Cardiac fibroblast (primary cell): ENCODE results near the gene CTBS.

Source experiments
- DNase-seq, 2 donors: peaks; one replicate each; pipeline versions ENCODE4 v3.0.0 to v3.0.0-alpha.2; 2010; ENCODE audit warnings: low read depth in 2 of 2
- H3K4me3 ChIP-seq, 2 donors: replicated peaks in 1 of 2; 1 replicate in 1 of 2; 2 replicates in 1 of 2; pipeline ENCODE4 v1.5.1; 2011; ENCODE audit warnings: low read depth in 2 of 2, low read length in 2 of 2, mild to moderate bottlenecking in 2 of 2, moderate library complexity in 1 of 2
- TF ChIP-seq, protein P1 (sequence below): IDR thresholded peaks from one replicate; pipeline ENCODE4 v1.5.1; 2011; ENCODE audit warnings: low read depth, mild to moderate bottlenecking, low read length, inconsistent platforms

CTBS gene

GRCh38 chr1:84540759-84541158, 33.5 kb downstream of the CTBS start:
- no peak overlapping the region for H3K4me3 ChIP-seq
- no peak for DNase-seq
- TF ChIP-seq, protein P1, sequence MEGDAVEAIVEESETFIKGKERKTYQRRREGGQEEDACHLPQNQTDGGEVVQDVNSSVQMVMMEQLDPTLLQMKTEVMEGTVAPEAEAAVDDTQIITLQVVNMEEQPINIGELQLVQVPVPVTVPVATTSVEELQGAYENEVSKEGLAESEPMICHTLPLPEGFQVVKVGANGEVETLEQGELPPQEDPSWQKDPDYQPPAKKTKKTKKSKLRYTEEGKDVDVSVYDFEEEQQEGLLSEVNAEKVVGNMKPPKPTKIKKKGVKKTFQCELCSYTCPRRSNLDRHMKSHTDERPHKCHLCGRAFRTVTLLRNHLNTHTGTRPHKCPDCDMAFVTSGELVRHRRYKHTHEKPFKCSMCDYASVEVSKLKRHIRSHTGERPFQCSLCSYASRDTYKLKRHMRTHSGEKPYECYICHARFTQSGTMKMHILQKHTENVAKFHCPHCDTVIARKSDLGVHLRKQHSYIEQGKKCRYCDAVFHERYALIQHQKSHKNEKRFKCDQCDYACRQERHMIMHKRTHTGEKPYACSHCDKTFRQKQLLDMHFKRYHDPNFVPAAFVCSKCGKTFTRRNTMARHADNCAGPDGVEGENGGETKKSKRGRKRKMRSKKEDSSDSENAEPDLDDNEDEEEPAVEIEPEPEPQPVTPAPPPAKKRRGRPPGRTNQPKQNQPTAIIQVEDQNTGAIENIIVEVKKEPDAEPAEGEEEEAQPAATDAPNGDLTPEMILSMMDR = no peak

DNA sequence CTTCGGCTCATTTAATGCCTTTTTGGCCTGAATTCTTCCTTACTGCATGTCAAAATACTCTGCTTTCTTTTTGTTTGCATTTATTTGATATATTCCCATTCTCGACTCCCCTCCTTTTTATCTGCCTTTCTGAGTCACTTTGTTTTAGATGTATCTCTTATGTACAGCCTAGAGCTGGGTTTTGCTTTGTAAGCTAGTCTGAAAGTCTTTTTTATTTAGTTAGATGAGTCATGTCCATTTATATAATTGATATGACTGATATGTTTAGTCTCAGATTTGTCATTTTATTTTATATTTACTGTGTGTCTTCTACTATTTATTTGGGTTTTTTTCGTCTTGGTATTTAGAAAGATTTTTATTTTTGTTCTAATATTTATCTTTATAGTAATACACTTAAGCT, 34.3 kb downstream of the CTBS start:
- no peak overlapping the region for H3K4me3 ChIP-seq
- peak in 1 of 2 donors; percentile 28 for DNase-seq
- TF ChIP-seq, protein P1 = no peak

DNA sequence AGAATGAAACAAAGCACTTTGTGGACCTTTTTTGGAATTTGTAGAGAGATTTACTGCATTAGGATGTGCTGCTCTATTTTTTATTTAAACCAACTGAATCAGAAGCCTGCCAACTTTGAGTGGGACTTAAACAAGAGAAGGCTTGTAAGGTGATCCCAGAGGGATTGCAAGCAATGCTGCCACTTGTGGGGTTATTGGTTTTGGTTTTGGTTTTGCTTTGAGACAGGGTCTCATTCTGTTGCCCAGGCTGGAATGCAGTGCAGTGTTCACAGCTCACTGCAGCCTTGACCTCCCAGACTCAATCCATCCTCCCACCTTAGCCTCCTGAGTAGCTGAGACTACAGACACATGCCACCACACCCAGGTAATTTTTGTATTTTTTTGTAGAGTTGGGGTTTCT, 35.6 kb downstream of the CTBS start:
- TF ChIP-seq, protein P1 = no peak
- no peak overlapping the region for H3K4me3 ChIP-seq
- DNase-seq = no peak

- TF ChIP-seq, protein P1 = no peak
- no peak overlapping the region for H3K4me3 ChIP-seq
- no peak for DNase-seq
These were observed 48.5 kb downstream of the CTBS start for GRCh38 chr1:84525779-84526178.

DNA sequence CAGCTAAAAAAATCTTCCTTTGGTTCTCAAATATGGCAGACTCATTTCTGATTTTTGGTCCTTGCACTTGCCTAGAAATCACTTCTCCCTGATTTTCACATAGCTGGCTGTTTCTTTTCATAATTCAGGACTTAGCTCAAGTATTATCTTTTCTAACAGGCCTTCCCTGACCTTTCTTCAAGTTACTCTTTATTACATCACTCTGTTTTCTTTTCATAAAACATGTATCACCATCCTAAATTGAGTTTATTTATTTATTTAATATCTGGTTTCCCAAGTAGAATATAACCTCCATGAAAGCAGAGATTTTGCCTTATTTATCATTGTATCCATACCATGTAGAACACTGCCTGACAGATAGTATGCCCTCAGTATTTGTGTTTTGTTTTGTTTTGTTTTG, 49.6 kb downstream of the CTBS start:
- no peak overlapping the region for H3K4me3 ChIP-seq
- no peak for DNase-seq
- TF ChIP-seq, protein P1 = no peak

- H3K4me3 ChIP-seq = no peak overlapping the region
- no peak for DNase-seq
- TF ChIP-seq, protein P1 = no peak
These were observed 63.6 kb downstream of the CTBS start for GRCh38 chr1:84510668-84511067.

DNA sequence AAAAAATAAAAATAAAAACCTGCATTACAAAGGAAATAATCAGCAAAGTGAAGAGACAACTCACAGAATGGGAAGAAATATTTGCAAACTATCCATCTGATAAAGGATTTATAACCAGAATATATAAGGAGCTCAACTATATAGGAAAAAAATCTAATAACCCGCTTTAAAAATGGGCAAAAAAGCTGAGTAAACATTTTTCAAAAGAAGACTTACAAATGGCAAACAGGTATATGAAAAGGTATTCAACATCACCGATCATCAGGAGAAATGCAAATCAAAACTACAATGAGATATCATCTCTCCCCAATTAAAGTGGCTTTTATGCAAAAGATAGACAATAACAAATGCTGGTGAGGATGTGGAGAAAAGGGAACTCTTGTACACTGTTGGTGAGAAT, 64.1 kb downstream of the CTBS start:
- TF ChIP-seq, protein P1 = no peak
- DNase-seq = no peak
- no peak overlapping the region for H3K4me3 ChIP-seq
